Measurements from ENCODE around the gene ZNF326. TPM values are rescaled to one million over a fixed set of nuclear protein-coding genes. Genes with fewer than 3 reads are reported as not detected.

ZNF326 gene
- total RNA-seq, 1 experiment from 2014 or later = 19.3 TPM

DNA sequence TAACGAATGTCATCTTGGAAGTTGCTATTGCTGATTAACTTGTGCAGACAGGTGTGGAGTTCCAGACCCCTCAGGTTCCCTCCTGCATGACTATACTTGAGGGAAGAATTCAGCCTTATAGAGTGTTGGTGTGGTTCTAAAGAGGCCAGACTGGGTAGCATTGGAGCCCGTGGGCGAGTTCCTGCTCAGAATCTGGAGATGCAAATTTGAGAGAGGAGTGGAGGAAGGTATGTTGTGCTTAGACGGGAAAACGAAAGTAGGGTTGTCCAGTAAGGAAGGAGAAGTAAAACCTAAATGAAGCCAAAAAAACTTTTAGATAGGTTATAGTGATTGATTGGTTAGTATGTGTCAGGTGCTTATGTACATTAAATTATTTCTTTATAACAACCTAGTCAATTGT, 79.2 kb downstream of the ZNF326 start:
- ChIA-PET POLR2A (no interaction called here), CTCF (no interaction called here), RAD21 (ENCODE audit: low non-redundant PET in 1 of 2, low total read pairs in 2 of 2, uncharacterized antibody in 2 of 2, unreplicated experiment in 2 of 2) (no interaction called here)
- Histone ChIP-seq H3K36me3 (ENCODE audit: control insufficient read depth in 1 of 2, insufficient read depth in 2 of 2, low read length in 2 of 2) (no peaks in the 10 kb centered on the region), H3K9me3 (ENCODE audit: control insufficient read depth in 1 of 2, insufficient read depth in 1 of 2, low read depth in 1 of 2, low read length in 2 of 2) (no peaks in the 10 kb centered on the region), H3K9ac (ENCODE audit: low read length) (no peak overlapping the region), H3K9me2 (ENCODE audit: insufficient read depth) (no peaks in the 10 kb centered on the region), H2AFZ (ENCODE audit: low read depth, low read length, poor library complexity, severe bottlenecking) (no peak overlapping the region), H3K4me3 (replicated peaks in 1 of 2; ENCODE audit: low read depth in 1 of 2, low read length in 2 of 2) (no peak overlapping the region), H3K4me2 (ENCODE audit: low read length) (no peak overlapping the region), H3K27ac (ENCODE audit: low read depth, low read length) (no peak overlapping the region), H3K79me2 (ENCODE audit: insufficient read depth, low read length) (no peaks in the 10 kb centered on the region), H4K20me1 (ENCODE audit: insufficient read depth) (no peaks in the 10 kb centered on the region), H3K27me3 (ENCODE audit: insufficient read depth, low read length) (0 out of 2 replicates have a peak, but pooled peaks cover 13% of the 10 kb centered on the region), H3K4me1 (ENCODE audit: control insufficient read depth in 1 of 2, insufficient read depth in 2 of 2, low read length in 2 of 2) (no peaks in the 10 kb centered on the region)
- TF ChIP-seq CBX3 (IDR thresholded peaks at IDR 0.05; ENCODE audit: low read depth) (no peak), ZNF274 (IDR thresholded peaks at IDR 0.05; ENCODE audit: low read depth, low read length) (no peak)
- DNase-seq (ENCODE audit: low read depth, low spot score) (no peak), ATAC-seq (no peak)
- BruUV-seq (replicated peaks) = no TSS peak
- intact Hi-C loops (cut with micrococcal nuclease) = no loop called here

DNA sequence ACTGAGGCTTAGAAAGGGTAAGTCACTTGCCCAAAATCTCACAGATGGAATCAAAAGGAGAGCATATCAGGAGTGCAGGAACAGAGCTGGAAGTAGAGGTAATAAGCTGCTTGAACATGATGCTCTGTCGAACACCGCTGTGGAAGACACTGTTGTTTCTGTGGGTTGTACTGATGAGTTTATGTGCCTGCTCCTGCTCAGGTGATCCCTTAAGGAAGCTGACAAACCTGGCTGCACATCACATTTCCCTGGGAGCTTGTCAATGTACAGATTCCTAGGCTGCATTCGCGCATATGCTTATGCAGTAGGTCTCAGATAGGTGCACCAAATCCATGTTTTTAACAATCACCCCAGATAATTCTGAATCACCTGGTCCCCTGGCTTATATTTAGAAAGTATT, 79.7 kb downstream of the ZNF326 start:
- TF ChIP-seq YY1 (IDR thresholded peaks at IDR 0.05; ENCODE audit: extremely low read depth, insufficient replicate concordance, low read depth, low read length) = no peak
- H3K4me2 ChIP-seq (ENCODE audit: low read length) = no peak overlapping the region
- RAD21 ChIA-PET (ENCODE audit: low non-redundant PET in 1 of 2, low total read pairs in 2 of 2, uncharacterized antibody in 2 of 2, unreplicated experiment in 2 of 2) = no interaction called here
- no peaks in the 10 kb centered on the region for H3K9me2 ChIP-seq (ENCODE audit: insufficient read depth)
- no peaks in the 10 kb centered on the region for H3K9me3 ChIP-seq (ENCODE audit: control insufficient read depth in 1 of 2, insufficient read depth in 1 of 2, low read depth in 1 of 2, low read length in 2 of 2)
- no peaks in the 10 kb centered on the region for H3K36me3 ChIP-seq (ENCODE audit: control insufficient read depth in 1 of 2, insufficient read depth in 2 of 2, low read length in 2 of 2)
- ATAC-seq = no peak
- no peak overlapping the region for H3K9ac ChIP-seq (ENCODE audit: low read length)
- POLR2A ChIA-PET = no interaction called here
- no peaks in the 10 kb centered on the region for H3K79me2 ChIP-seq (ENCODE audit: insufficient read depth, low read length)
- 0 out of 2 replicates have a peak, but pooled peaks cover 13% of the 10 kb centered on the region for H3K27me3 ChIP-seq (ENCODE audit: insufficient read depth, low read length)
- H2AFZ ChIP-seq (ENCODE audit: low read depth, low read length, poor library complexity, severe bottlenecking) = no peak overlapping the region
- H3K4me1 ChIP-seq (ENCODE audit: control insufficient read depth in 1 of 2, insufficient read depth in 2 of 2, low read length in 2 of 2) = no peaks in the 10 kb centered on the region
- intact Hi-C loops (cut with micrococcal nuclease) = no loop called here
- no TSS peak for BruUV-seq (replicated peaks)
- no peak overlapping the region for H3K4me3 ChIP-seq (replicated peaks in 1 of 2; ENCODE audit: low read depth in 1 of 2, low read length in 2 of 2)
- CTCF ChIA-PET = no interaction called here
- DNase-seq (ENCODE audit: low read depth, low spot score) = no peak
- no peaks in the 10 kb centered on the region for H4K20me1 ChIP-seq (ENCODE audit: insufficient read depth)
- H3K27ac ChIP-seq (ENCODE audit: low read depth, low read length) = no peak overlapping the region

DNA sequence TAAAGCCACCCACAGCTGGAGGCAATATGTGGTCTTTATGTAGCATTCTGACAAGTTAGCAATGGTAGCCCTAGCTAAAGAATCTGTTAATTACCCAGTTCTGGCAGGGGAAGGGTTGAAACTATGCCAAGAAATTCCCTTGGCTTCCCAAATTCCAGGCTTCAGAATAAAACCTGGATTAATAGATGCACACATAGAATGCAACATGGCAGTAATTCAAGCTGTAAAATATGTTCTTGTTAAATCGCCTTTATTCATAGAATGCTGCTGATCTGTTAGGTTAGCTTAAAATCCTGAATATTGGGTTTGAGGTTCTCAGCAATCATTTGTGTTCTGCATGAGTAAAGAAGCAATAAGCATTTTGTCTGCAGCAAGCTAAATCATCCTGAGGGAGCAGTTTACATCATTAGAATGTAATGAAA, 80.1 kb downstream of the ZNF326 start:
- Histone ChIP-seq H3K79me2 (ENCODE audit: insufficient read depth, low read length) (no peaks in the 10 kb centered on the region), H3K4me3 (replicated peaks in 1 of 2; ENCODE audit: low read depth in 1 of 2, low read length in 2 of 2) (no peak overlapping the region), H3K9me2 (ENCODE audit: insufficient read depth) (no peaks in the 10 kb centered on the region), H3K4me2 (ENCODE audit: low read length) (no peak overlapping the region), H2AFZ (ENCODE audit: low read depth, low read length, poor library complexity, severe bottlenecking) (no peak overlapping the region), H4K20me1 (ENCODE audit: insufficient read depth) (no peaks in the 10 kb centered on the region), H3K36me3 (ENCODE audit: control insufficient read depth in 1 of 2, insufficient read depth in 2 of 2, low read length in 2 of 2) (no peaks in the 10 kb centered on the region), H3K9me3 (ENCODE audit: control insufficient read depth in 1 of 2, insufficient read depth in 1 of 2, low read depth in 1 of 2, low read length in 2 of 2) (no peaks in the 10 kb centered on the region), H3K27me3 (ENCODE audit: insufficient read depth, low read length) (0 out of 2 replicates have a peak, but pooled peaks cover 13% of the 10 kb centered on the region), H3K27ac (ENCODE audit: low read depth, low read length) (no peak overlapping the region), H3K4me1 (ENCODE audit: control insufficient read depth in 1 of 2, insufficient read depth in 2 of 2, low read length in 2 of 2) (no peaks in the 10 kb centered on the region), H3K9ac (ENCODE audit: low read length) (no peak overlapping the region)
- POLR2A ChIA-PET = no interaction called here
- ATAC-seq = no peak
- RAD21 ChIA-PET (ENCODE audit: low non-redundant PET in 1 of 2, low total read pairs in 2 of 2, uncharacterized antibody in 2 of 2, unreplicated experiment in 2 of 2) = no interaction called here
- intact Hi-C loops (cut with micrococcal nuclease) = no loop called here
- CTCF ChIA-PET = no interaction called here
- no TSS peak for BruUV-seq (replicated peaks)
- no peak for DNase-seq (ENCODE audit: low read depth, low spot score)
- TF ChIP-seq ZNF274 (IDR thresholded peaks at IDR 0.05; ENCODE audit: low read depth, low read length) (no peak), YY1 (IDR thresholded peaks at IDR 0.05; ENCODE audit: extremely low read depth, insufficient replicate concordance, low read depth, low read length) (no peak), EZH2phosphoT487 (IDR thresholded peaks at IDR 0.05; ENCODE audit: borderline replicate concordance) (no peak), ZFX (IDR thresholded peaks at IDR 0.05) (no peak), SP1 (IDR thresholded peaks at IDR 0.05; ENCODE audit: low read depth) (no peak)
- TF ChIP-seq, protein P1, sequence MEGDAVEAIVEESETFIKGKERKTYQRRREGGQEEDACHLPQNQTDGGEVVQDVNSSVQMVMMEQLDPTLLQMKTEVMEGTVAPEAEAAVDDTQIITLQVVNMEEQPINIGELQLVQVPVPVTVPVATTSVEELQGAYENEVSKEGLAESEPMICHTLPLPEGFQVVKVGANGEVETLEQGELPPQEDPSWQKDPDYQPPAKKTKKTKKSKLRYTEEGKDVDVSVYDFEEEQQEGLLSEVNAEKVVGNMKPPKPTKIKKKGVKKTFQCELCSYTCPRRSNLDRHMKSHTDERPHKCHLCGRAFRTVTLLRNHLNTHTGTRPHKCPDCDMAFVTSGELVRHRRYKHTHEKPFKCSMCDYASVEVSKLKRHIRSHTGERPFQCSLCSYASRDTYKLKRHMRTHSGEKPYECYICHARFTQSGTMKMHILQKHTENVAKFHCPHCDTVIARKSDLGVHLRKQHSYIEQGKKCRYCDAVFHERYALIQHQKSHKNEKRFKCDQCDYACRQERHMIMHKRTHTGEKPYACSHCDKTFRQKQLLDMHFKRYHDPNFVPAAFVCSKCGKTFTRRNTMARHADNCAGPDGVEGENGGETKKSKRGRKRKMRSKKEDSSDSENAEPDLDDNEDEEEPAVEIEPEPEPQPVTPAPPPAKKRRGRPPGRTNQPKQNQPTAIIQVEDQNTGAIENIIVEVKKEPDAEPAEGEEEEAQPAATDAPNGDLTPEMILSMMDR (IDR thresholded peaks at IDR 0.05 in 2 of 3, conservative IDR thresholded peaks at IDR 0.05 in 1 of 3; ENCODE audit: borderline replicate concordance in 1 of 3, insufficient read depth in 1 of 3, low read depth in 2 of 3, low read length in 2 of 3) = no peak
- TF ChIP-seq, protein P2, sequence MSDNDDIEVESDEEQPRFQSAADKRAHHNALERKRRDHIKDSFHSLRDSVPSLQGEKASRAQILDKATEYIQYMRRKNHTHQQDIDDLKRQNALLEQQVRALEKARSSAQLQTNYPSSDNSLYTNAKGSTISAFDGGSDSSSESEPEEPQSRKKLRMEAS (IDR thresholded peaks at IDR 0.05) = no peak
- TF ChIP-seq, protein P3, sequence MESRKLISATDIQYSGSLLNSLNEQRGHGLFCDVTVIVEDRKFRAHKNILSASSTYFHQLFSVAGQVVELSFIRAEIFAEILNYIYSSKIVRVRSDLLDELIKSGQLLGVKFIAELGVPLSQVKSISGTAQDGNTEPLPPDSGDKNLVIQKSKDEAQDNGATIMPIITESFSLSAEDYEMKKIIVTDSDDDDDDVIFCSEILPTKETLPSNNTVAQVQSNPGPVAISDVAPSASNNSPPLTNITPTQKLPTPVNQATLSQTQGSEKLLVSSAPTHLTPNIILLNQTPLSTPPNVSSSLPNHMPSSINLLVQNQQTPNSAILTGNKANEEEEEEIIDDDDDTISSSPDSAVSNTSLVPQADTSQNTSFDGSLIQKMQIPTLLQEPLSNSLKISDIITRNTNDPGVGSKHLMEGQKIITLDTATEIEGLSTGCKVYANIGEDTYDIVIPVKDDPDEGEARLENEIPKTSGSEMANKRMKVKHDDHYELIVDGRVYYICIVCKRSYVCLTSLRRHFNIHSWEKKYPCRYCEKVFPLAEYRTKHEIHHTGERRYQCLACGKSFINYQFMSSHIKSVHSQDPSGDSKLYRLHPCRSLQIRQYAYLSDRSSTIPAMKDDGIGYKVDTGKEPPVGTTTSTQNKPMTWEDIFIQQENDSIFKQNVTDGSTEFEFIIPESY (IDR thresholded peaks at IDR 0.05; ENCODE audit: extremely low read depth, insufficient replicate concordance, low read length) = no peak

Measured in HCT116 (cell line).